ENCODE measurements around the gene SHTN1. TPM values are rescaled to one million over a fixed set of nuclear protein-coding genes. Genes with fewer than 3 reads are reported as not detected.

Gene SHTN1
- total and polyA plus RNA-seq, 2 donors (not counting 1 experiment from before 2014, with no cell fraction given) = 0.33 to 1.6 TPM

DNA sequence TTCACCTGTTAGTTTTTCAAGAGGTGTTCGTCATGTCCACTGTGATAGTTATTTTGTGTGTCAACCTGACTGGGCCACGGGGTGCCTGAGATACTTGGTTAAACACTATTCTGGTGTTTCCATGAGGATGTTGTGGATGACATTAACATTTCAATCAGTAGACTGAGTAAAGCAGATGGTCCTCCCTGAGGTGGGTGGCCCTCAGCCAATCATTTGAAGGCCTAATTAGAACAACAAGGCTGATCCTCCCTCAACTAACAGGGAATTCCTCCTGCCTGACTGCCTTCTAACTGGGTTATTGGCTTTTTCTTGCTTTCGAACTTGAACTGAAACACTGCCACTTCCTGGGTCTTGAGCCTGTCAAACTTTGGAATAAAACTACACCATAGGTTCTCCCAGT is 79.9 kb downstream of the SHTN1 start:
- Histone ChIP-seq H3K4me1 (ENCODE audit: control insufficient read depth, extremely low read depth, insufficient read depth, low read length) (no peaks in the 10 kb centered on the region), H2AFZ (ENCODE audit: low read length) (no peak overlapping the region), H4K20me1 (ENCODE audit: control insufficient read depth, extremely low read depth, insufficient read depth, low read length) (no peaks in the 10 kb centered on the region), H3K27me3 (ENCODE audit: control insufficient read depth, insufficient read depth, low read length) (no peaks in the 10 kb centered on the region), H3K36me3 (ENCODE audit: control insufficient read depth, insufficient read depth, low read length) (no peaks in the 10 kb centered on the region), H3K27ac (ENCODE audit: insufficient read depth, low read length) (no peak overlapping the region), H3K9ac (ENCODE audit: insufficient read depth, low read length) (no peak overlapping the region), H3K79me2 (ENCODE audit: control insufficient read depth, insufficient read depth, low read length) (no peaks in the 10 kb centered on the region), H3K9me3 (ENCODE audit: control insufficient read depth, insufficient read depth, low read depth, low read length) (no peaks in the 10 kb centered on the region), H3K4me3 (replicated peaks in 1 of 4; ENCODE audit: control extremely low read depth in 1 of 4, insufficient read depth in 1 of 4, low read depth in 3 of 4, low read length in 4 of 4) (no peak overlapping the region), H3K4me2 (ENCODE audit: extremely low read depth, insufficient read depth, low read length) (no peak overlapping the region)
- DNase-seq (ENCODE audit: low read depth in 2 of 2) = no peak
- TF ChIP-seq EZH2 (IDR thresholded peaks at IDR 0.05; ENCODE audit: low read length, missing control alignments) = no peak
- TF ChIP-seq, protein P1, sequence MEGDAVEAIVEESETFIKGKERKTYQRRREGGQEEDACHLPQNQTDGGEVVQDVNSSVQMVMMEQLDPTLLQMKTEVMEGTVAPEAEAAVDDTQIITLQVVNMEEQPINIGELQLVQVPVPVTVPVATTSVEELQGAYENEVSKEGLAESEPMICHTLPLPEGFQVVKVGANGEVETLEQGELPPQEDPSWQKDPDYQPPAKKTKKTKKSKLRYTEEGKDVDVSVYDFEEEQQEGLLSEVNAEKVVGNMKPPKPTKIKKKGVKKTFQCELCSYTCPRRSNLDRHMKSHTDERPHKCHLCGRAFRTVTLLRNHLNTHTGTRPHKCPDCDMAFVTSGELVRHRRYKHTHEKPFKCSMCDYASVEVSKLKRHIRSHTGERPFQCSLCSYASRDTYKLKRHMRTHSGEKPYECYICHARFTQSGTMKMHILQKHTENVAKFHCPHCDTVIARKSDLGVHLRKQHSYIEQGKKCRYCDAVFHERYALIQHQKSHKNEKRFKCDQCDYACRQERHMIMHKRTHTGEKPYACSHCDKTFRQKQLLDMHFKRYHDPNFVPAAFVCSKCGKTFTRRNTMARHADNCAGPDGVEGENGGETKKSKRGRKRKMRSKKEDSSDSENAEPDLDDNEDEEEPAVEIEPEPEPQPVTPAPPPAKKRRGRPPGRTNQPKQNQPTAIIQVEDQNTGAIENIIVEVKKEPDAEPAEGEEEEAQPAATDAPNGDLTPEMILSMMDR (conservative IDR thresholded peaks at IDR 0.05 in 1 of 2, IDR thresholded peaks at IDR 0.05 in 1 of 2; ENCODE audit: low read depth in 1 of 2, low read length in 2 of 2) = no peak

DNA sequence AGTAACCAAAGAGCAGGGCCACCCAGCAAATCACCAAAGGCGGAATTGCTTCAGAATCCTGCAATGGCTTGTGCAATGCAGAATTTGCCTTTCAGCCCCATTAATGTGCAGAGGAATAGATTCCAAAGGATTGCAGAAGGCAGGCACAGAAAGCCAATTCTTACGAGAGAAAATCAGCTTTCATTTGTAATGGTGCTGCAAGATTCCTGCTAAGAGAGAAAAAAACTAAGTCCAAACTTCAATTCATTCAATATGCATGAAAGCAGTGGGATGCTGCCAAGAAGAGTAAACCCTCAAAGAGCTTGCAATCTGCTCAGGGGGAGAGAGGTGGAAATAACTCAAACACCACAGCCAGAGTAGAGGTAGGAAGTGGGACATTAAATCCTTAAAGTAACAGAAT is 85.3 kb downstream of the SHTN1 start:
- no peaks in the 10 kb centered on the region for H3K4me1 ChIP-seq (ENCODE audit: control insufficient read depth, extremely low read depth, insufficient read depth, low read length)
- no peak overlapping the region for H2AFZ ChIP-seq (ENCODE audit: low read length)
- no peak overlapping the region for H3K4me3 ChIP-seq (replicated peaks in 1 of 4; ENCODE audit: control extremely low read depth in 1 of 4, insufficient read depth in 1 of 4, low read depth in 3 of 4, low read length in 4 of 4)
- no peaks in the 10 kb centered on the region for H3K27me3 ChIP-seq (ENCODE audit: control insufficient read depth, insufficient read depth, low read length)
- TF ChIP-seq, protein P1 (conservative IDR thresholded peaks at IDR 0.05 in 1 of 2, IDR thresholded peaks at IDR 0.05 in 1 of 2; ENCODE audit: low read depth in 1 of 2, low read length in 2 of 2) = no peak
- TF ChIP-seq EZH2 (IDR thresholded peaks at IDR 0.05; ENCODE audit: low read length, missing control alignments) = no peak
- H3K9me3 ChIP-seq (ENCODE audit: control insufficient read depth, insufficient read depth, low read depth, low read length) = no peaks in the 10 kb centered on the region
- no peak overlapping the region for H3K9ac ChIP-seq (ENCODE audit: insufficient read depth, low read length)
- H3K79me2 ChIP-seq (ENCODE audit: control insufficient read depth, insufficient read depth, low read length) = no peaks in the 10 kb centered on the region
- no peak overlapping the region for H3K4me2 ChIP-seq (ENCODE audit: extremely low read depth, insufficient read depth, low read length)
- no peak overlapping the region for H3K27ac ChIP-seq (ENCODE audit: insufficient read depth, low read length)
- no peaks in the 10 kb centered on the region for H3K36me3 ChIP-seq (ENCODE audit: control insufficient read depth, insufficient read depth, low read length)
- H4K20me1 ChIP-seq (ENCODE audit: control insufficient read depth, extremely low read depth, insufficient read depth, low read length) = no peaks in the 10 kb centered on the region
- DNase-seq (ENCODE audit: low read depth in 2 of 2) = no peak

DNA sequence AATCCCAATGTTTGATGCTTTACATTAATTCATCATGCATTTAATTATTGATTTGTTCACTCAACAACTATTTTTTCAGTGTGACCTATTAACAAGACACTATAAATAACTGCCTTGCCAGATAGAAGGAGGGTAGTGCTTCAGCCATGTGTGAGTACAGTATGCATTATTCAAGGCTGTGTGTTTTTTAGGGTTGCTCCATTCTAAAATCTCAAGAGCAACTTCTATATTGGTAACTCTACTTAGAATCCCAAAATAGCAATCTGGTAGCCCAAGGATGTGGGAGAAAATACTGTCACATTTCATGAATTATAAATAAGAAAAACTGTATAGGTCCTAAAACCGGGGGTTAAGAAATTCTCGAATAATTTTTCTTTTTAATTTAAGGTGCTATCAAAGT is 85.8 kb downstream of the SHTN1 start:
- H2AFZ ChIP-seq (ENCODE audit: low read length) = no peak overlapping the region
- no peak for DNase-seq (ENCODE audit: low read depth in 2 of 2)
- no peak for TF ChIP-seq EZH2 (IDR thresholded peaks at IDR 0.05; ENCODE audit: low read length, missing control alignments)
- TF ChIP-seq, protein P1 (conservative IDR thresholded peaks at IDR 0.05 in 1 of 2, IDR thresholded peaks at IDR 0.05 in 1 of 2; ENCODE audit: low read depth in 1 of 2, low read length in 2 of 2) = no peak
- H3K4me3 ChIP-seq (replicated peaks in 1 of 4; ENCODE audit: control extremely low read depth in 1 of 4, insufficient read depth in 1 of 4, low read depth in 3 of 4, low read length in 4 of 4) = no peak overlapping the region
- no peaks in the 10 kb centered on the region for H3K79me2 ChIP-seq (ENCODE audit: control insufficient read depth, insufficient read depth, low read length)
- H4K20me1 ChIP-seq (ENCODE audit: control insufficient read depth, extremely low read depth, insufficient read depth, low read length) = no peaks in the 10 kb centered on the region
- no peaks in the 10 kb centered on the region for H3K36me3 ChIP-seq (ENCODE audit: control insufficient read depth, insufficient read depth, low read length)
- H3K9me3 ChIP-seq (ENCODE audit: control insufficient read depth, insufficient read depth, low read depth, low read length) = no peaks in the 10 kb centered on the region
- no peak overlapping the region for H3K4me2 ChIP-seq (ENCODE audit: extremely low read depth, insufficient read depth, low read length)
- H3K9ac ChIP-seq (ENCODE audit: insufficient read depth, low read length) = no peak overlapping the region
- no peak overlapping the region for H3K27ac ChIP-seq (ENCODE audit: insufficient read depth, low read length)
- H3K4me1 ChIP-seq (ENCODE audit: control insufficient read depth, extremely low read depth, insufficient read depth, low read length) = no peaks in the 10 kb centered on the region
- no peaks in the 10 kb centered on the region for H3K27me3 ChIP-seq (ENCODE audit: control insufficient read depth, insufficient read depth, low read length)

Measured in fibroblast of lung (primary cell).